ENCODE measurements around the gene CCN6. TPM values are rescaled to one million over a fixed set of nuclear protein-coding genes. Genes with fewer than 3 reads are reported as not detected.
"Not testable (repeated sequence)": the region's sequence is repeated elsewhere in the genome, so short reads cannot be mapped to it uniquely, and the experiment has no call there.

The CCN6 gene
- total and polyA plus RNA-seq, 8 donors: not detected

DNA sequence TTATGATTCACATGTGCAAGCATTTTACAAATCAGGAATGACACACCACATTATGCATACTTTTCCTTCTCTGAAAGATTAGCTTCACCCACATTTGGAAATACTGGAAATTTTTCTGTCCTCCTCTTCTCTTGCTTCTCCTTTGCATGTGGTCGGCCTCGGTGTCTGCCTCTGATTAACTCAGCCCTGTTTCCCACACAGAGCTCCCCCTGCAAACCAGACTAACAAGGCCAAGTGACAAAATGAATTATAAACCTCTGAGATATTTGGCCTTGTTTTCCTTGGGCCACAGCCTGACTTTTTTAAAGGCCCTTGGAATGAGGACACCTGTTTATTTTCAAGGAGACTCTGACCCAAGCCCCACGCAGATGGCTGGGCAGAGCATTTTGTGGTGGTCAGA lies 9.0 kb upstream of the CCN6 start:
- intact Hi-C loops (cut with DNase I): no loop called here
- ATAC-seq (peak in 1 of 4 donors; percentile 6), DNase-seq (no peak), FAIRE-seq (no peak)
- Histone ChIP-seq H3K4me1 (peaks cover 0 to 6% (median 4%) of the 10 kb centered on the region in 3 donors), H3K27me3 (no peaks in the 10 kb centered on the region), H3K4me3 (no peak overlapping the region), H3K9me3 (no peaks in the 10 kb centered on the region), H3K36me3 (no peaks in the 10 kb centered on the region), H3K27ac (peak overlapping the region in 2 of 4 donors; percentile 12 to 20)
- WGBS, 2 donors: 23 to 25% methylated on average over 3 of the region's 3 CpGs
- TF ChIP-seq, protein P1, sequence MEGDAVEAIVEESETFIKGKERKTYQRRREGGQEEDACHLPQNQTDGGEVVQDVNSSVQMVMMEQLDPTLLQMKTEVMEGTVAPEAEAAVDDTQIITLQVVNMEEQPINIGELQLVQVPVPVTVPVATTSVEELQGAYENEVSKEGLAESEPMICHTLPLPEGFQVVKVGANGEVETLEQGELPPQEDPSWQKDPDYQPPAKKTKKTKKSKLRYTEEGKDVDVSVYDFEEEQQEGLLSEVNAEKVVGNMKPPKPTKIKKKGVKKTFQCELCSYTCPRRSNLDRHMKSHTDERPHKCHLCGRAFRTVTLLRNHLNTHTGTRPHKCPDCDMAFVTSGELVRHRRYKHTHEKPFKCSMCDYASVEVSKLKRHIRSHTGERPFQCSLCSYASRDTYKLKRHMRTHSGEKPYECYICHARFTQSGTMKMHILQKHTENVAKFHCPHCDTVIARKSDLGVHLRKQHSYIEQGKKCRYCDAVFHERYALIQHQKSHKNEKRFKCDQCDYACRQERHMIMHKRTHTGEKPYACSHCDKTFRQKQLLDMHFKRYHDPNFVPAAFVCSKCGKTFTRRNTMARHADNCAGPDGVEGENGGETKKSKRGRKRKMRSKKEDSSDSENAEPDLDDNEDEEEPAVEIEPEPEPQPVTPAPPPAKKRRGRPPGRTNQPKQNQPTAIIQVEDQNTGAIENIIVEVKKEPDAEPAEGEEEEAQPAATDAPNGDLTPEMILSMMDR (IDR thresholded peaks at IDR 0.05): no peak

- H3K27me3 ChIP-seq; H3K4me1 ChIP-seq; intact Hi-C loops (cut with DNase I); H3K9me3 ChIP-seq; H3K27ac ChIP-seq; H3K36me3 ChIP-seq; ATAC-seq; H3K4me3 ChIP-seq; DNase-seq; FAIRE-seq: not testable (repeated sequence)
- WGBS, 2 donors: 87 to 93% methylated on average over 22 to 25 of the region's 25 CpGs
Measured at GRCh38 chr6:112047523-112047922, 6.4 kb upstream of the CCN6 start.

DNA sequence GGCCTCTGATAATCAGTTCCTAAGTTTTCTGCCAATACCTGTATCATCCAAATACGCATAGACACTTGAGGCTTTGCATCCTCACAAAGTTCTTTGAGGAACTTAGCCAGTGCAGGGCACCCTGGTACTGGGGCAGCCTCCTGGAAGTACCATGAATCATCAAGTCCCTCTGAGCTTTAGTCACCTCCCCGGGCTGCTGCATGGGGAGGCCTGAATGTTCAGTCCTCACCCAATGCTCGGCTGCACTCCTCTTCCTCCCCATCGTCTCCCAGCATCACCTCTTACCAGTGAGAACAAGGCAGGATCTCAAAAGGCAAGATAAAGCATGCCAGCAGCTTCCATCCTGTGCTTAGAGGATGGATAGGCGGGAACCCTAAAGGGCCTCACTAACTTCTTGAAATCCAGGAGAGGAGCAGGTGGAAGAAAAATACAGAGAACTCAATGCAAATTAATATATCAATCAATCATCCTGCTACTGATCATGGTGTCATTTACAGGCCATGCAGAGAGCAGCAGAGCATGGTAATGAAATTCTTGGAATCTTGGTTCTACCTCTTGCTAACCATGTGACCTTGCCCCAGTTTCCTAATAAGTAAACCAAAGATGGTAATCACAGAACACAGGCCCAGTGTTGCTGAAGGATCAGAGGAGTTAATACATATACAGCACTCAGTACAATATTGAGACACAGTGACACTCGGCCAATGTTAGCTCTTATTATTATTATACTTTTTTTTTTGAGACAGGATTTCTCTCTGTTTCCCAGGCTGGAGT lies 4.7 kb upstream of the CCN6 start:
- Histone ChIP-seq H3K4me3 (no peak overlapping the region), H3K36me3 (no peaks in the 10 kb centered on the region), H3K9me3 (no peaks in the 10 kb centered on the region), H3K27ac (no peak overlapping the region), H3K27me3 (no peaks in the 10 kb centered on the region), H3K4me1 (peaks cover 0 to 4% (median 0%) of the 10 kb centered on the region in 3 donors)
- WGBS, 2 donors: 71 to 72% methylated on average over 6 of the region's 6 CpGs
- intact Hi-C loops (cut with DNase I): no loop called here
- DNase-seq (no peak), FAIRE-seq (no peak), ATAC-seq (no peak)
- TF ChIP-seq, protein P1 (IDR thresholded peaks at IDR 0.05): no peak

GRCh38 chr6:112049996-112050395 lies 3.9 kb upstream of the CCN6 start:
- FAIRE-seq: no peak
- H3K27me3 ChIP-seq: no peaks in the 10 kb centered on the region
- TF ChIP-seq, protein P1 (IDR thresholded peaks at IDR 0.05): no peak
- DNase-seq: no peak
- H3K36me3 ChIP-seq: no peaks in the 10 kb centered on the region
- 81 to 88% methylated on average over 7 of the region's 7 CpGs for WGBS, 2 donors
- ATAC-seq: no peak
- no peak overlapping the region for H3K4me3 ChIP-seq
- H3K4me1 ChIP-seq: no peaks in the 10 kb centered on the region
- intact Hi-C loops (cut with DNase I): no loop called here
- H3K9me3 ChIP-seq: no peaks in the 10 kb centered on the region
- no peak overlapping the region for H3K27ac ChIP-seq

DNA sequence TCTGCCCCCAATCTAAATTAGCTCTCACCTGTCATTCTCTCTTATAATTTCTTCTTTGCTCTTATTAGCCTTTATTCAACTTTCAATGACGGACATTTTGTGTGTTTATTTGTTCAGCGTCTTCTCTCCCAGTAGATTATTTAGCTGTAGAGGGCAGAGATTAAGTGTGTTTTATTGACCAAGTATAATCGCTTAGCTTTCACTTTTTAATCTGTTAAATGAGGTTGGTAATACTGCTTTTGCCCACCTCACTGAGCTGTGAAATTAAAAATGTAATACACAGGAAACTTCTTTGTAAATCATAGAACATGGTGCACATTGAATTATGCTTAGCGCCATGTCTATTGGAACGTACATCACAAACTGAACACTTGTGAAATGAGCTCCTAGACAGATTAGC lies 3.5 kb upstream of the CCN6 start:
- H3K4me1 ChIP-seq: no peaks in the 10 kb centered on the region
- TF ChIP-seq, protein P1 (IDR thresholded peaks at IDR 0.05): no peak
- no peaks in the 10 kb centered on the region for H3K36me3 ChIP-seq
- 75 to 79% methylated on average over 5 of the region's 5 CpGs for WGBS, 2 donors
- no peak overlapping the region for H3K27ac ChIP-seq
- DNase-seq (no peak), FAIRE-seq (no peak), ATAC-seq (no peak)
- no peak overlapping the region for H3K4me3 ChIP-seq
- H3K9me3 ChIP-seq: no peaks in the 10 kb centered on the region
- intact Hi-C loops (cut with DNase I): no loop called here
- H3K27me3 ChIP-seq: no peaks in the 10 kb centered on the region

DNA sequence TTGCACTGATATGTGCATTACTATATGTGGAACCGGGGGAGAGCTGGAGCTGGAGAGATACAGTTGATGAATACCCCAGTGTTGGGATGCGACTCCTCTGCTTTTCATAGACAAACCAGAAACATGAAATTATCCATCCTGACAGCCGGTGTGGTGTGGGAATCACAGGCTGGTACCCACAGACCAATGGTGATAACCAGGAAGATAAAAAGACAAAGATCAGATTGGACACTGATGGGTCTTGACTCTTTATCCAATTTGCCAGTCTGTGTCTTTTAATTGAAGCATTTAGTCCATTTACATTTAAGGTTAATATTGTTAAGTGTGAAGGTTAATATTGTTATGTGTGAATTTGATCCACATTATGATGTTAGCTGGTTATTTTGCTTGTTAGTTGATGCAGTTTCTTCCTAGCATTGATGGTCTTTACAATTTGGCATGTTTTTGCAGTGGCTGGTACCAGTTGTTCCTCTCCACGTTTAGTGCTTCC lies 2.6 kb upstream of the CCN6 start:
- not testable (repeated sequence) for FAIRE-seq, DNase-seq, ATAC-seq

More for the DNA sequence above, 2.6 kb upstream of the CCN6 start:
- H3K27ac ChIP-seq; H3K27me3 ChIP-seq; H3K4me3 ChIP-seq; intact Hi-C loops (cut with DNase I); H3K9me3 ChIP-seq; H3K36me3 ChIP-seq; H3K4me1 ChIP-seq: not testable (repeated sequence)
- WGBS, 2 donors: 76 to 84% methylated on average over 4 of the region's 4 CpGs
